Amygdala (tissue), 56 donors: ENCODE measurements around the gene CD247.

Source experiments
- DNase-seq, 56 donors: peaks; one replicate each; lab custom pipeline; 2025; lab: John Stamatoyannopoulos, UW

Gene CD247

GRCh38 chr1:167467752-167468151 is 50.6 kb downstream of the CD247 start:
- no peak for DNase-seq

- no peak for DNase-seq
Measured at GRCh38 chr1:167467126-167467710, 51.1 kb downstream of the CD247 start.

GRCh38 chr1:167465743-167466142 is 52.6 kb downstream of the CD247 start:
- no peak for DNase-seq

GRCh38 chr1:167465018-167465417 is 53.3 kb downstream of the CD247 start:
- DNase-seq: no peak

- DNase-seq: no peak
Measured at GRCh38 chr1:167463875-167464575, 54.3 kb downstream of the CD247 start.

- DNase-seq: no peak
Measured at GRCh38 chr1:167463080-167463479, 55.2 kb downstream of the CD247 start.

- DNase-seq: no peak
Measured at GRCh38 chr1:167462341-167462740, 56.0 kb downstream of the CD247 start.

- DNase-seq: peak in 4 of 56 donors; percentile 10 to 26 (median 16)
Measured at GRCh38 chr1:167460836-167461235, 57.5 kb downstream of the CD247 start.

- no peak for DNase-seq
Measured at GRCh38 chr1:167457936-167458584, 60.3 kb downstream of the CD247 start.

GRCh38 chr1:167456926-167457325 is 61.4 kb downstream of the CD247 start:
- no peak for DNase-seq

GRCh38 chr1:167456524-167456923 is 61.8 kb downstream of the CD247 start:
- no peak for DNase-seq

GRCh38 chr1:167455786-167456446 is 62.4 kb downstream of the CD247 start:
- DNase-seq: peak in 16 of 56 donors; percentile 20 to 68 (median 42)

GRCh38 chr1:167454894-167455785 is 63.2 kb downstream of the CD247 start:
- DNase-seq: peak in 30 of 56 donors; percentile 10 to 68 (median 40)

- DNase-seq: peak in 2 of 56 donors; percentile 64 to 68
Measured at GRCh38 chr1:167454304-167454893, 63.9 kb downstream of the CD247 start.

- DNase-seq: no peak
Measured at GRCh38 chr1:167453123-167453522, 65.2 kb downstream of the CD247 start.

GRCh38 chr1:167452483-167452882 is 65.8 kb downstream of the CD247 start:
- no peak for DNase-seq

GRCh38 chr1:167450843-167451242 is 67.5 kb downstream of the CD247 start:
- no peak for DNase-seq

- DNase-seq: no peak
Measured at GRCh38 chr1:167447521-167448136, 70.7 kb downstream of the CD247 start.

GRCh38 chr1:167446966-167447365 is 71.4 kb downstream of the CD247 start:
- no peak for DNase-seq
